HepG2 (cell line): ENCODE results near the gene CACNA1G. TPM values are rescaled to one million over a fixed set of nuclear protein-coding genes. Genes with fewer than 3 reads are reported as not detected.

Experiments used
- CERS6 ChIP-seq: sonication (generic); formaldehyde crosslinking; IDR thresholded peaks from 2 replicates; pipeline ENCODE4 v1.5.0; 2020; ENCODE audit warnings: missing genetic modification reagents
- FOXM1 ChIP-seq: sonication (generic); formaldehyde crosslinking; IDR thresholded peaks from 2 replicates; pipeline ENCODE4 v1.5.0; 2020; ENCODE audit warnings: missing genetic modification reagents
- HMG20A ChIP-seq: IDR thresholded peaks from 2 replicates; pipeline ENCODE4 v1.6.1; 2016; ENCODE audit warnings: borderline replicate concordance
- HNF4A ChIP-seq: sonication (generic); formaldehyde crosslinking; IDR thresholded peaks from 2 replicates; pipeline ENCODE4 v1.4.0; 2020; ENCODE audit warnings: missing genetic modification reagents
- HNRNPK ChIP-seq: fragments of 200-400 bp; formaldehyde crosslinking; IDR thresholded peaks from 2 replicates; pipeline ENCODE4 v1.6.1; 2018; ENCODE audit warnings: low read length, low read depth, moderate library complexity, mild to moderate bottlenecking; ENCODE audit not compliant: poor library complexity, severe bottlenecking
- MAX ChIP-seq: IDR thresholded peaks from 2 replicates; pipeline ENCODE4 v1.6.1; 2012; ENCODE audit warnings: inconsistent platforms
- MLX ChIP-seq: IDR thresholded peaks from 2 replicates; pipeline ENCODE4 v1.6.1; 2016
- MYC ChIP-seq: sonication (generic); formaldehyde crosslinking; IDR thresholded peaks from 2 replicates; pipeline ENCODE4 v1.9.0; 2021; ENCODE audit warnings: missing genetic modification reagents, borderline replicate concordance
- NAIF1 ChIP-seq: sonication (generic); formaldehyde crosslinking; IDR thresholded peaks from 2 replicates; pipeline ENCODE4 v1.5.0; 2020; ENCODE audit warnings: mild to moderate bottlenecking, missing genetic modification reagents, borderline replicate concordance
- NFE2 ChIP-seq: sonication (generic); formaldehyde crosslinking; IDR thresholded peaks from 2 replicates; pipeline ENCODE4 v1.4.0; 2020; ENCODE audit warnings: missing genetic modification reagents
- PCBP1 ChIP-seq: fragments of 200-400 bp; formaldehyde crosslinking; IDR thresholded peaks from 2 replicates; pipeline ENCODE4 v1.6.1; 2017; ENCODE audit warnings: mild to moderate bottlenecking, low read depth, low read length, borderline replicate concordance
- TAF1 ChIP-seq: sonication (generic); formaldehyde crosslinking; IDR thresholded peaks from 2 replicates; pipeline ENCODE4 v1.4.0; 2020; ENCODE audit warnings: missing genetic modification reagents
- TARDBP ChIP-seq: sonication (generic); formaldehyde crosslinking; IDR thresholded peaks from 2 replicates; pipeline ENCODE4 v1.8.0; 2022; ENCODE audit warnings: mild to moderate bottlenecking, missing genetic modification reagents
- ZBTB14 ChIP-seq: sonication (generic); formaldehyde crosslinking; IDR thresholded peaks from 2 replicates; pipeline ENCODE4 v1.4.0; 2020; ENCODE audit warnings: missing genetic modification reagents
- ZBTB8A ChIP-seq: sonication (generic); formaldehyde crosslinking; IDR thresholded peaks from 2 replicates; pipeline ENCODE4 v1.4.0; 2020; ENCODE audit warnings: mild to moderate bottlenecking, low read depth, missing genetic modification reagents, borderline replicate concordance
- ZNF12 ChIP-seq: sonication (generic); formaldehyde crosslinking; IDR thresholded peaks from 2 replicates; pipeline ENCODE4 v1.5.0; 2020; ENCODE audit warnings: missing genetic modification reagents
- ZNF280D ChIP-seq: sonication (generic); formaldehyde crosslinking; IDR thresholded peaks from 2 replicates; pipeline ENCODE4 v1.5.1; 2020; ENCODE audit warnings: mild to moderate bottlenecking, missing genetic modification reagents
- ZNF512 ChIP-seq: sonication (generic); formaldehyde crosslinking; IDR thresholded peaks from 2 replicates; pipeline ENCODE4 v1.4.0; 2020; ENCODE audit warnings: mild to moderate bottlenecking, missing genetic modification reagents
- ZNF530 ChIP-seq: sonication (generic); formaldehyde crosslinking; IDR thresholded peaks from 2 replicates; pipeline ENCODE4 v1.5.0; 2020; ENCODE audit warnings: low read depth, mild to moderate bottlenecking, missing genetic modification reagents
- ZNF615 ChIP-seq: sonication (generic); formaldehyde crosslinking; IDR thresholded peaks from 2 replicates; pipeline ENCODE4 v1.5.0; 2020; ENCODE audit warnings: mild to moderate bottlenecking, missing genetic modification reagents, borderline replicate concordance
- ZNF724P ChIP-seq: sonication (generic); formaldehyde crosslinking; IDR thresholded peaks from 2 replicates; pipeline ENCODE4 v1.8.0; 2022; ENCODE audit warnings: missing genetic modification reagents, borderline replicate concordance
- polyA plus RNA-seq, 8 experiments: library from polyadenylated mRNA; depleted of rRNA in 3 of 8; stranded (reverse) in 7 of 8; unstranded in 1 of 8; fragments of >200 nt; fragmentation: Illumina TruSeq in 4 of 8; extraction: Trizol in 4 of 8; gene quantifications; 2 replicates each; pipeline versions ENCODE4 v1.2.1 to v1.2.3, GENCODE V29; 2011 to 2016; ENCODE audit warnings: low read depth in 4 of 8, missing spikeins in 1 of 8, mixed read lengths in 1 of 8; ENCODE audit not compliant: insufficient read depth in 1 of 8
- total RNA-seq, 5 experiments: library from RNA; depleted of rRNA; stranded (reverse); fragments of >200 nt; fragmentation: Illumina TruSeq; extraction: Trizol; gene quantifications; 2 replicates each; pipeline ENCODE4 v1.2.3, GENCODE V29; 2016; ENCODE audit warnings: low read depth in 1 of 5

CACNA1G gene
- total and polyA plus RNA-seq, 2 of the 13 experiments (the other 11 are each of a cell fraction or from before 2014, with no cell fraction given) = 0.02 TPM; not detected in 1

- TF ChIP-seq CERS6 (CRISPR knock-in tag) = no peak
- TF ChIP-seq HNF4A = peak; percentile 69
- TF ChIP-seq NAIF1 (CRISPR knock-in tag) = no peak
- TF ChIP-seq ZNF512 (CRISPR knock-in tag) = no peak
- TF ChIP-seq MYC (CRISPR knock-in tag) = peak; percentile 45; the same call in 1 of the 2 replicates
- TF ChIP-seq HMG20A (CRISPR knock-in tag) = peak; percentile 59; the same call in 1 of the 2 replicates
- TF ChIP-seq ZNF12 (CRISPR knock-in tag) = no peak
- TF ChIP-seq ZNF724P (CRISPR knock-in tag) = no peak
- no peak for TF ChIP-seq HNRNPK
- no peak for TF ChIP-seq ZNF530 (CRISPR knock-in tag)
- no peak for TF ChIP-seq ZBTB14 (CRISPR knock-in tag)
- no peak for TF ChIP-seq FOXM1 (CRISPR knock-in tag)
- no peak for TF ChIP-seq NFE2
- peak; percentile 57; the same call in 1 of the 2 replicates for TF ChIP-seq MAX
- TF ChIP-seq ZNF615 (CRISPR knock-in tag) = no peak
- TF ChIP-seq ZBTB8A (CRISPR knock-in tag) = no peak
- TF ChIP-seq TAF1 (CRISPR knock-in tag) = no peak
- 0 out of 2 replicates have a peak, but pooled peaks have one; percentile 9 for TF ChIP-seq TARDBP (CRISPR knock-in tag)
- no peak for TF ChIP-seq PCBP1
- TF ChIP-seq MLX (CRISPR knock-in tag) = no peak
- TF ChIP-seq ZNF280D (CRISPR knock-in tag) = no peak
Observed at GRCh38 chr17:50642722-50643656, 82.5 kb downstream of the CACNA1G start (continued).
